ENCODE measurements around the gene ADSL. TPM values are rescaled to one million over a fixed set of nuclear protein-coding genes. Genes with fewer than 3 reads are reported as not detected.

The ADSL gene
- total RNA-seq, 1 donor from 2014 or later: 48.5 TPM

DNA sequence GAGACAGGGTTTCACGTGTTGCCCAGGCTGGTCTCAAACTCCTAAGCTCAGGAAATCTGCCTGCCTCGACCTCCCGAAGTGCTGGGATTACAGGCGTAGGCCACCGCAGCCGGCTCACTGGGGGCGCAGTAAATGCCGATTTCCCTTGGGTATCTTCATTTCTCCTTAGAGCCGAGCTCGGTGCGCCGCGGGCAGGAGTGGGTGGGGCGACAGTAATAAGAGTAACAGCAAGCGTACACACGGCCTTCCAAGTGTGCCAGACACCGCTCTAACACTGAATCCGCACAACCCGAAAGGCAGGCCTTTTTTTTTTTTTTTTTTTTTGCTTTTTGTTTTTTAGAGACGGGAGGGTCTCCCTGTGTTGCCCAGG, 500 bp upstream of the ADSL start:
- H3K36me3 ChIP-seq: peaks cover 18% of the 10 kb centered on the region

DNA sequence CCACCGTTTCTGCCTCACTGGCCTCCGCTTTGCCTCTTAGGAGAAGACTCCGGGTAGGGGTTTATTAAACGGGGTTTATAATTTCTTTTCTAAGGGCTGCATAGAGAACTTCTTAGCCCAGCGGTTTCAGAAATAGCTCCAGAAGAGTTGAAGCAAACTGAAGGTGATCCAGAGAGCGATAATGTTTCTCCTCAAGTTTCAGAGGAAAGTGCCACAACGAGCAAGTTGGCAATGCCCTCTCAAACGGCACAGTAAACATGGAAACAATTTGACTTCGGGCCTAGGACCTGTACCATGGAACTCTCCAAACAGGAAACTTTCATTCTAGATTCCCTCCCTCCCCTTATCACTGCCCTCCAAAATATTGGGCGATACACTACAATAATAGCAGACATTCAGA, 1.0 kb downstream of the ADSL start:
- Histone ChIP-seq H3K9me3 (replicated peaks) (no peaks in the 10 kb centered on the region), H3K36me3 (peaks cover 33% of the 10 kb centered on the region), H3K27me3 (ENCODE audit: low read depth) (no peaks in the 10 kb centered on the region), H3K27ac (replicated peaks) (peak overlapping the region; percentile 95), H3K4me3 (peak overlapping the region; percentile 86), H3K4me1 (peaks cover 39% of the 10 kb centered on the region)
- DNase-seq: no peak
- TF ChIP-seq, protein P1, sequence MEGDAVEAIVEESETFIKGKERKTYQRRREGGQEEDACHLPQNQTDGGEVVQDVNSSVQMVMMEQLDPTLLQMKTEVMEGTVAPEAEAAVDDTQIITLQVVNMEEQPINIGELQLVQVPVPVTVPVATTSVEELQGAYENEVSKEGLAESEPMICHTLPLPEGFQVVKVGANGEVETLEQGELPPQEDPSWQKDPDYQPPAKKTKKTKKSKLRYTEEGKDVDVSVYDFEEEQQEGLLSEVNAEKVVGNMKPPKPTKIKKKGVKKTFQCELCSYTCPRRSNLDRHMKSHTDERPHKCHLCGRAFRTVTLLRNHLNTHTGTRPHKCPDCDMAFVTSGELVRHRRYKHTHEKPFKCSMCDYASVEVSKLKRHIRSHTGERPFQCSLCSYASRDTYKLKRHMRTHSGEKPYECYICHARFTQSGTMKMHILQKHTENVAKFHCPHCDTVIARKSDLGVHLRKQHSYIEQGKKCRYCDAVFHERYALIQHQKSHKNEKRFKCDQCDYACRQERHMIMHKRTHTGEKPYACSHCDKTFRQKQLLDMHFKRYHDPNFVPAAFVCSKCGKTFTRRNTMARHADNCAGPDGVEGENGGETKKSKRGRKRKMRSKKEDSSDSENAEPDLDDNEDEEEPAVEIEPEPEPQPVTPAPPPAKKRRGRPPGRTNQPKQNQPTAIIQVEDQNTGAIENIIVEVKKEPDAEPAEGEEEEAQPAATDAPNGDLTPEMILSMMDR (IDR thresholded peaks at IDR 0.05; ENCODE audit: borderline replicate concordance): no peak
- intact Hi-C loops (cut with micrococcal nuclease): no loop called here

More for the DNA sequence above, 500 bp upstream of the ADSL start:
- DNase-seq: no peak
- intact Hi-C loops (cut with micrococcal nuclease): no loop called here
- Histone ChIP-seq H3K27me3 (ENCODE audit: low read depth) (no peaks in the 10 kb centered on the region), H3K9me3 (replicated peaks) (no peaks in the 10 kb centered on the region), H3K4me1 (peaks cover 39% of the 10 kb centered on the region), H3K4me3 (peak overlapping the region; percentile 86), H3K27ac (replicated peaks) (peak overlapping the region; percentile 95)
- TF ChIP-seq, protein P1 (IDR thresholded peaks at IDR 0.05; ENCODE audit: borderline replicate concordance): no peak

DNA sequence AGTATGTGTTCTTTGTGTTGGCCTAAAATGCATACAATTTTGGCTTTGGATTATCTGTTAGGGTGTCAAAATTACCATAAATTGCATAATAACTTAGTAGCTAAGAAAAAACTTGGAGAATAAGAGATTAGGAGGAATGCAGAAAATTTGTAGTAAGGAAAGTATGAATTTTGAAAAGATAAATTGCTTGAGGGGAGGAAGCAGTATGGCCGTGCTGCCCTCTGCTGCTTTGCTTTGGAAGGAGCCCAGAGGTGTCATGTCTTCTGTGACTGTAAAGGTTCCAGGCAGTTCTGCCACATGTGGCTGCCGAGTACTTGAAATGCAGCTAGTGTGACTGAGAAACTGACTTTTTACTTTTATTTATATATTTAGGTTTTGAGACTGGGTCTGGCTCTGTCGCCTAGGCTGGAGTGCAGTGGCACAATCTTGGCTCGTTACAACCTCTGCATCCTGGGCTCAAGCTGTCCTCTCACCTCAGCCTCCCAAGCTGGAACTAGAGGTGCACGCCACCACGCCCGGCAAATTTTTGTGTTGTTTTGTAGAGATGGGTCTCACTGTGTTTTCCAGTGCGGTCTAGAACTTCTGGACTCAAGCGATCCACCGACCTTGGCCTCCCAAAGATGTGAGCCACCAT, 1.8 kb downstream of the ADSL start:
- Histone ChIP-seq H3K27me3 (ENCODE audit: low read depth) (no peaks in the 10 kb centered on the region), H3K4me1 (peaks cover 44% of the 10 kb centered on the region), H3K9me3 (replicated peaks) (no peaks in the 10 kb centered on the region), H3K36me3 (peaks cover 42% of the 10 kb centered on the region), H3K4me3 (peak overlapping the region; percentile 86), H3K27ac (replicated peaks) (peak overlapping the region; percentile 95)
- TF ChIP-seq, protein P1 (IDR thresholded peaks at IDR 0.05; ENCODE audit: borderline replicate concordance): peak; percentile 79
- DNase-seq: no peak
- intact Hi-C loops (cut with micrococcal nuclease): no loop called here

DNA sequence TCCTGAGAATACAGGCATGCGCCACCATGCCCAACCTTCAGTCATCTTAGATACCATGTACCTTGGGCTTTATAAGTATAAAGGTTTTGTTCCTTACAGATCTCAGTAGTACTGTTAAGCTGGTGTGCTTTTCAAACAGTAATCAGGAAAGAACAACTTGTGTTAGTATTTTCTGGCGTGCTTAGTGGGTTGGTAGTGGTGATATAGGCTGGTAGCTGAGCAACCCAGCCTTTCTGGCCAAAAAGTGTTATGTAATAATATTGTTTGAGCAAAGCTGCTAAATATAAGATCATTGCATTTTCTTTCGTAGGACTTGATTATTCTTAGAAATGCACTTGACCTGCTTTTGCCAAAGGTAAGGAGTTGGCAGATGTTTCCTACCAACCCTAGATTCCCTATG, 6.5 kb downstream of the ADSL start:
- H3K27ac ChIP-seq (replicated peaks): no peak overlapping the region
- no peak for DNase-seq
- peaks cover 83% of the 10 kb centered on the region for H3K36me3 ChIP-seq
- peaks cover 19% of the 10 kb centered on the region for H3K4me1 ChIP-seq
- TF ChIP-seq, protein P1 (IDR thresholded peaks at IDR 0.05; ENCODE audit: borderline replicate concordance): no peak
- H3K4me3 ChIP-seq: no peak overlapping the region
- no peaks in the 10 kb centered on the region for H3K9me3 ChIP-seq (replicated peaks)
- intact Hi-C loops (cut with micrococcal nuclease): no loop called here
- no peaks in the 10 kb centered on the region for H3K27me3 ChIP-seq (ENCODE audit: low read depth)

DNA sequence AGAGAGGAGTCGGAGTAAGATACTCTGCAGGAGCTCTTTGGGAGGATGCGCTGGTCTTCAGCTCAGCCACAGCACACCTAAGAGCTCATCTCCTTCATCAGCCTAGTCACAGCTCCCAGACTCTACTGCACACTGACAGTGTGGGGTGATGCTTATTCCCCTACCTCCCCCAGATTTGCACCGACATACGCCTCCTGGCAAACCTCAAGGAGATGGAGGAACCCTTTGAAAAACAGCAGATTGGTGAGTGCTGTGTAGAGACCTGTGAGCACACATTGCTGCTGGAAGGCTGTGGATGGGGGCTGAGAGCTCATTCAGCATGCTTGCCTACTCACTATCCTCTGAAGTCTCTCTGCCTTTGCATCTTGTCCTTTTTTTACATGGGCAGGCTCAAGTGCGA, 14.8 kb downstream of the ADSL start:
- DNase-seq: no peak
- intact Hi-C loops (cut with micrococcal nuclease): no loop called here
- no peaks in the 10 kb centered on the region for H3K27me3 ChIP-seq (ENCODE audit: low read depth)
- no peaks in the 10 kb centered on the region for H3K4me1 ChIP-seq
- H3K27ac ChIP-seq (replicated peaks): no peak overlapping the region
- H3K9me3 ChIP-seq (replicated peaks): no peaks in the 10 kb centered on the region
- H3K4me3 ChIP-seq: no peak overlapping the region
- TF ChIP-seq, protein P1 (IDR thresholded peaks at IDR 0.05; ENCODE audit: borderline replicate concordance): no peak
- H3K36me3 ChIP-seq: peaks cover 98% of the 10 kb centered on the region

Data from left ventricle myocardium inferior (tissue), 1 donor.